M059J (cell line): ENCODE data around the gene LTB4R2. TPM values are rescaled to one million over a fixed set of nuclear protein-coding genes. Genes with fewer than 3 reads are reported as not detected.

ENCODE experiments used
- DNase-seq: peaks from one replicate; pipeline ENCODE4 v3.0.0-alpha.2; 2012; ENCODE audit warnings: low read depth
- total RNA-seq: library from RNA; depleted of rRNA; stranded (reverse); fragments of >200 nt; shearing (Covaris generic); gene quantifications from 2 replicates; pipeline ENCODE4 v1.2.3, GENCODE V29; 2014

Gene LTB4R2
- total RNA-seq, 1 experiment from 2014 or later = 1.2 TPM

- no peak for DNase-seq
Observed at GRCh38 chr14:24277606-24278321, 32.2 kb upstream of the LTB4R2 start.

- no peak for DNase-seq
Observed at GRCh38 chr14:24278424-24278823, 31.5 kb upstream of the LTB4R2 start.

- peak; percentile 32 for DNase-seq
Observed at GRCh38 chr14:24279301-24280186, 30.4 kb upstream of the LTB4R2 start.

GRCh38 chr14:24280797-24281460 lies 29.0 kb upstream of the LTB4R2 start:
- no peak for DNase-seq

GRCh38 chr14:24281636-24282035 lies 28.3 kb upstream of the LTB4R2 start:
- DNase-seq = no peak

GRCh38 chr14:24282736-24283135 lies 27.2 kb upstream of the LTB4R2 start:
- no peak for DNase-seq

- DNase-seq = no peak
Observed at GRCh38 chr14:24283796-24284460, 26.0 kb upstream of the LTB4R2 start.

GRCh38 chr14:24284501-24285035 lies 25.4 kb upstream of the LTB4R2 start:
- no peak for DNase-seq

- no peak for DNase-seq
Observed at GRCh38 chr14:24285351-24285750, 24.6 kb upstream of the LTB4R2 start.

- DNase-seq = peak; percentile 13
Observed at GRCh38 chr14:24286996-24287395, 22.9 kb upstream of the LTB4R2 start.

- no peak for DNase-seq
Observed at GRCh38 chr14:24289649-24290280, 20.2 kb upstream of the LTB4R2 start.

- no peak for DNase-seq
Observed at GRCh38 chr14:24290746-24291145, 19.2 kb upstream of the LTB4R2 start.

- DNase-seq = no peak
Observed at GRCh38 chr14:24291446-24292117, 18.4 kb upstream of the LTB4R2 start.

GRCh38 chr14:24292118-24292807 lies 17.7 kb upstream of the LTB4R2 start:
- DNase-seq = no peak

GRCh38 chr14:24293525-24293924 lies 16.4 kb upstream of the LTB4R2 start:
- no peak for DNase-seq

- DNase-seq = peak; percentile 87
Observed at GRCh38 chr14:24296341-24297157, 13.4 kb upstream of the LTB4R2 start.

GRCh38 chr14:24297190-24297964 lies 12.6 kb upstream of the LTB4R2 start:
- peak; percentile 42 for DNase-seq

GRCh38 chr14:24298892-24299254 lies 11.1 kb upstream of the LTB4R2 start:
- DNase-seq = peak; percentile 95
